HEK293 (cell line): ENCODE measurements around the gene OR2A2.

ENCODE experiments used
- CTCF ChIP-seq: fragments of 450-650 bp; formaldehyde crosslinking; IDR thresholded peaks from 2 replicates; pipeline ENCODE4 v1.5.1; 2016; ENCODE audit warnings: missing biosample characterization, missing genetic modification characterization
- ZNF221 ChIP-seq: fragments of 450-650 bp; formaldehyde crosslinking; IDR thresholded peaks from 2 replicates; pipeline ENCODE4 v1.5.1; 2017; ENCODE audit warnings: missing biosample characterization, missing genetic modification characterization, borderline replicate concordance
- ZNF350 ChIP-seq: fragments of 450-650 bp; formaldehyde crosslinking; IDR thresholded peaks from 2 replicates; pipeline ENCODE4 v1.5.0; 2017; ENCODE audit warnings: missing biosample characterization, mild to moderate bottlenecking, missing genetic modification characterization
- ZNF530 ChIP-seq: fragments of 450-650 bp; formaldehyde crosslinking; IDR thresholded peaks from 2 replicates; pipeline ENCODE4 v1.5.1; 2016; ENCODE audit warnings: low read depth, missing biosample characterization, missing genetic modification characterization
- ZNF664 ChIP-seq: fragments of 450-650 bp; formaldehyde crosslinking; IDR thresholded peaks from 2 replicates; pipeline ENCODE4 v1.5.1; 2016; ENCODE audit warnings: missing biosample characterization, missing genetic modification characterization
- ZSCAN4 ChIP-seq: fragments of 450-650 bp; formaldehyde crosslinking; IDR thresholded peaks from 2 replicates; pipeline ENCODE4 v1.5.1; 2017; ENCODE audit warnings: missing biosample characterization, missing genetic modification characterization

- TF ChIP-seq ZNF221 = no peak
- no peak for TF ChIP-seq ZNF664
- no peak for TF ChIP-seq ZNF530 (tag by site-specific recombination)
- no peak for TF ChIP-seq ZSCAN4 (tag by site-specific recombination)
- TF ChIP-seq ZNF350 (tag by site-specific recombination) = no peak
- no peak for TF ChIP-seq CTCF (tag by site-specific recombination)
These were observed 28.1 kb downstream of the OR2A2 start for GRCh38 chr7:144137501-144137900.
